HepG2 (cell line): ENCODE measurements around the gene PFN4. TPM values are rescaled to one million over a fixed set of nuclear protein-coding genes. Genes with fewer than 3 reads are reported as not detected.

Experiments used
- AGO1 ChIP-seq: fragments of 200-400 bp; formaldehyde crosslinking; IDR thresholded peaks from 2 replicates; pipeline ENCODE4 v1.6.1; 2017; ENCODE audit warnings: mild to moderate bottlenecking, low read depth, low read length, moderate library complexity; ENCODE audit not compliant: poor library complexity, severe bottlenecking
- BRD4 ChIP-seq: sonication (generic); formaldehyde crosslinking; IDR thresholded peaks from 2 replicates; pipeline ENCODE4 v1.4.0; 2020; ENCODE audit warnings: missing genetic modification reagents
- CSRNP1 ChIP-seq: sonication (generic); formaldehyde crosslinking; IDR thresholded peaks from 2 replicates; pipeline ENCODE4 v1.8.1; 2023; ENCODE audit warnings: mild to moderate bottlenecking, missing genetic modification reagents
- DZIP1 ChIP-seq: sonication (generic); formaldehyde crosslinking; IDR thresholded peaks from 2 replicates; pipeline ENCODE4 v1.5.0; 2020; ENCODE audit warnings: mild to moderate bottlenecking, missing genetic modification reagents
- GPBP1L1 ChIP-seq: sonication (generic); formaldehyde crosslinking; IDR thresholded peaks from 2 replicates; pipeline ENCODE4 v1.5.0; 2020; ENCODE audit warnings: mild to moderate bottlenecking, missing genetic modification reagents
- KAT8 ChIP-seq: IDR thresholded peaks from 2 replicates; pipeline ENCODE4 v1.6.1; 2016; ENCODE audit warnings: missing genetic modification reagents, missing compliant biosample characterization
- NCOA2 ChIP-seq: sonication (generic); formaldehyde crosslinking; IDR thresholded peaks from 2 replicates; pipeline ENCODE4 v1.8.0; 2022; ENCODE audit warnings: inconsistent platforms
- NCOR1 ChIP-seq: fragments of 200-600 bp; sonication (generic); IDR thresholded peaks from 2 replicates; pipeline ENCODE4 v1.7.0; 2017; ENCODE audit warnings: antibody characterized with exemption, low read length, borderline replicate concordance
- NR2F1 ChIP-seq, 2 experiments: fragments of 450-650 bp in 1 of 2; formaldehyde crosslinking in 1 of 2; IDR thresholded peaks; 2 replicates each; pipeline versions ENCODE4 v1.5.0 to v1.6.1; 2016 to 2020; ENCODE audit warnings: mild to moderate bottlenecking in 1 of 2, missing compliant biosample characterization in 1 of 2, missing genetic modification reagents in 1 of 2, moderate library complexity in 1 of 2
- NRL ChIP-seq: sonication (generic); formaldehyde crosslinking; IDR thresholded peaks from 2 replicates; pipeline ENCODE4 v1.5.0; 2020; ENCODE audit warnings: missing genetic modification reagents, mild to moderate bottlenecking, moderate library complexity, borderline replicate concordance
- POLR2G ChIP-seq: fragments of 200-400 bp; formaldehyde crosslinking; IDR thresholded peaks from 2 replicates; pipeline ENCODE4 v1.6.1; 2018; ENCODE audit warnings: mild to moderate bottlenecking, low read depth, low read length, moderate library complexity
- SAFB2 ChIP-seq: sonication (generic); formaldehyde crosslinking; IDR thresholded peaks from 2 replicates; pipeline ENCODE4 v1.5.1; 2020; ENCODE audit warnings: missing genetic modification reagents, low read depth, mild to moderate bottlenecking, borderline replicate concordance
- YEATS2 ChIP-seq: sonication (generic); formaldehyde crosslinking; IDR thresholded peaks from 2 replicates; pipeline ENCODE4 v1.4.0; 2020; ENCODE audit warnings: missing genetic modification reagents, borderline replicate concordance
- ZBTB10 ChIP-seq: sonication (generic); formaldehyde crosslinking; IDR thresholded peaks from 2 replicates; pipeline ENCODE4 v1.4.0; 2020; ENCODE audit warnings: missing genetic modification reagents, borderline replicate concordance
- ZBTB38 ChIP-seq: sonication (generic); formaldehyde crosslinking; IDR thresholded peaks from 2 replicates; pipeline ENCODE4 v1.5.1; 2020; ENCODE audit warnings: mild to moderate bottlenecking, missing genetic modification reagents
- ZNF414 ChIP-seq: sonication (generic); formaldehyde crosslinking; IDR thresholded peaks from 2 replicates; pipeline ENCODE4 v1.5.0; 2020; ENCODE audit warnings: missing genetic modification reagents
- ZNF530 ChIP-seq: sonication (generic); formaldehyde crosslinking; IDR thresholded peaks from 2 replicates; pipeline ENCODE4 v1.5.0; 2020; ENCODE audit warnings: low read depth, mild to moderate bottlenecking, missing genetic modification reagents
- ZNF556 ChIP-seq: sonication (generic); formaldehyde crosslinking; IDR thresholded peaks from 2 replicates; pipeline ENCODE4 v1.4.0; 2020; ENCODE audit warnings: mild to moderate bottlenecking, missing genetic modification reagents, borderline replicate concordance
- ZNF558 ChIP-seq: sonication (generic); formaldehyde crosslinking; IDR thresholded peaks from 2 replicates; pipeline ENCODE4 v1.9.0; 2022; ENCODE audit warnings: mild to moderate bottlenecking, missing genetic modification reagents, borderline replicate concordance
- ZNF749 ChIP-seq: sonication (generic); formaldehyde crosslinking; IDR thresholded peaks from 2 replicates; pipeline ENCODE4 v1.8.0; 2022; ENCODE audit warnings: mild to moderate bottlenecking, missing genetic modification reagents, moderate library complexity, borderline replicate concordance
- polyA plus RNA-seq, 8 experiments: library from polyadenylated mRNA; depleted of rRNA in 3 of 8; stranded (reverse) in 7 of 8; unstranded in 1 of 8; fragments of >200 nt; fragmentation: Illumina TruSeq in 4 of 8; extraction: Trizol in 4 of 8; gene quantifications; 2 replicates each; pipeline versions ENCODE4 v1.2.1 to v1.2.3, GENCODE V29; 2011 to 2016; ENCODE audit warnings: low read depth in 4 of 8, missing spikeins in 1 of 8, mixed read lengths in 1 of 8; ENCODE audit not compliant: insufficient read depth in 1 of 8
- total RNA-seq, 5 experiments: library from RNA; depleted of rRNA; stranded (reverse); fragments of >200 nt; fragmentation: Illumina TruSeq; extraction: Trizol; gene quantifications; 2 replicates each; pipeline ENCODE4 v1.2.3, GENCODE V29; 2016; ENCODE audit warnings: low read depth in 1 of 5

PFN4 gene
- total and polyA plus RNA-seq, 2 of the 13 experiments (the other 11 are each of a cell fraction or from before 2014, with no cell fraction given): 0.12 to 0.20 TPM

GRCh38 chr2:24164416-24164973 lies 41.4 kb upstream of the PFN4 start (continued):
- TF ChIP-seq ZNF749 (CRISPR knock-in tag): no peak
- TF ChIP-seq ZBTB38: peak; percentile 35; the same call in 1 of the 2 replicates
- no peak; the same call in 1 of the 2 replicates for TF ChIP-seq NRL (CRISPR knock-in tag)
- TF ChIP-seq NCOA2 (CRISPR knock-in tag): no peak
- no peak for TF ChIP-seq NCOR1
- TF ChIP-seq ZBTB10 (CRISPR knock-in tag): no peak
- 0 out of 2 replicates have a peak, but pooled peaks have one; percentile 28 for TF ChIP-seq YEATS2
- TF ChIP-seq NR2F1 (CRISPR knock-in tag; IDR thresholded peaks at IDR 0.05): no peak
- TF ChIP-seq BRD4 (CRISPR knock-in tag): no peak
- no peak for TF ChIP-seq ZNF556 (CRISPR knock-in tag)
- no peak for TF ChIP-seq DZIP1 (CRISPR knock-in tag)
- TF ChIP-seq ZNF558 (CRISPR knock-in tag): no peak
- TF ChIP-seq AGO1: no peak
- no peak for TF ChIP-seq ZNF530 (CRISPR knock-in tag)
- no peak for TF ChIP-seq ZNF414 (CRISPR knock-in tag)
- no peak for TF ChIP-seq SAFB2 (CRISPR knock-in tag)
- TF ChIP-seq GPBP1L1: no peak
- TF ChIP-seq KAT8 (CRISPR knock-in tag): peak; percentile 59
- no peak for TF ChIP-seq POLR2G
- TF ChIP-seq CSRNP1 (CRISPR knock-in tag): no peak
